GM12892 (cell line): Measurements from ENCODE around the gene TAF3.

ENCODE experiments used
- POLR2A ChIP-seq: IDR thresholded peaks from 2 replicates; pipeline ENCODE4 v1.6.1; 2011; ENCODE audit warnings: low read depth, low read length, control low read depth
- TAF1 ChIP-seq: IDR thresholded peaks from 2 replicates; pipeline ENCODE4 v1.6.1; 2011; ENCODE audit warnings: low read depth, mild to moderate bottlenecking, control low read depth, low read length, borderline replicate concordance

DNA sequence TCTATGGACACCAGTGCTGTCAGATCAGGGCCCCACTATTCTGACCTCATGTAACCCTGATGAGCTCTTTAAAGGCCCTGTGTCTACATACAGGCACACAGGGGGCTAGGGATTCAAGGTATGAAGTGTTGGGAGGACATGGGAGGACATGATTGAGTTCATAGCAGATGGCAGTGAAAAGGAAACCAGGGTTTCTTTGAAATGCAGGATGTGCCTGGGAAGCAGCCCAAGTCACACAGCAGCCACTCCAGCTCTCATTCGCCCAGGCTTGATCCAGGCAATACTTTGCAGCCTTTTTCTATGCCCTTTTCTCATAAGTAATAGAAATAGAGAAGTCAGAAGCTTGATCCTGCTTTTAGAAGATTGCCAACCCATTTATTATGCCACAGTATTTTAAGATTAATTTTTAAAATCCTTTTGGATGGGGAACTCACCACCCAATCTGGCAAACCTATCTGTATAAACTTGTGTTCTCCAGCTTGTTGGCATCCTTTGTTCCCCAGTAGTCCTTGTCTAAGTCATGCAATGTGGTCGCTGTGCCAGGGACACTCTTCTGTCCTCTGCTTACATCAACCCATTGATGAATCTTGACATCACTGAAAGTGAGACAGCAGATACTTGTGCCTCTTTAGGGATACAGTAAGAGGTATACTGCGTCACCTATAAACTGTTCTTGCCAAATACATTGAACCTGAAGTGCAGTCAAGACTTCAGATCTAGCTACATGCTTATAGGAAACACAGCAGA, 95.0 kb downstream of the TAF3 start:
- TF ChIP-seq POLR2A (no peak), TAF1 (no peak)
